ENCODE data around the gene CCDC71. TPM values are rescaled to one million over a fixed set of nuclear protein-coding genes. Genes with fewer than 3 reads are reported as not detected.

Gene CCDC71
- total RNA-seq = 9.2 TPM

DNA sequence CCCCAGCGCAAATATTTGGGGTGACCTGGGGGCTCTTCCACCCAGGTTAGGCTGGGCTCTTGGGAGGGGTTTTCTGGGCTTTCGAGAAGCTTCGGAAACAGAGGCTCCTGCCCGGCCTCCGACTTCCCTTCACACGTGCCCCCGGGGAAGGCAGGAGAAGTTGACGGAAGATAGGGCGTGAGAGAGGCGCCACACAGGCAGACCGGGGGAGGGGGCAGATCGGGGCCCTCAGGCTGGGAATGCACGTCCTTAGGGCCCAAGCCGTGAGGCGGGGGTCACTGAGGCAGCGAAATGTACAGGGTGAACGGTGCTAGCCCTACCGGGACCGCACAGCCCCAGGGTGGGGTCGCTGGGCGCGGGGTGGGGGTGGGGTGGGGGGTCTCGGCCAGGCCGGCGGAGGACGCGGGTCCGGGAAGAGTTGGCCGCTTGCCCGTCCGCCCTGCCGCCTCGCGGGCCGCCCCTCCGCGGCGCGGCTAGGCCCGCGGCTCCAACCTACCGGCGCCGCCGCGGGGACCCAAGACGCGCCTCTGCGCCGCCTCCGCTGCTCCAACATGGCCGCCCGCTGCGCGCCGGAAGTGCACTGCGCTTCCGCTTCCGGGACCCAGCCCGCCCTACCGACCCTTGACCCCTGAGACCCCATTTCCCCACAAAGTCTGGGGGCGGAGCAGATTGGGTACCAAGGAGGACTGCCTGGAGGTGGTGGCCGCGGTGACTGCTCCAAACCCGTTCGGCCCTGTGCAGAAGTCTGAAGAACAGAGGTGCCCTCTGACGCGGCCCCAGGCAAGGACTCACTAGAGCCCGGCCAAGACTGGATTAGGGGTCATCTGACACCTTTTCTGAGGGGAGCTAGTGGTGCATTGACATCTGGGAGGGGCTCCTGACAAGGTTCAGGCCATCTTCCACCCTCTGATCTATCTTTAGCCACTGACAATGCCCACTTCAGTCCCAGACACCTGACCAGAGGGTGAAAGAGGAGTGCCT is at the start of gene CCDC71:
Gene CCDC71 (minus strand): TSS at position 561 of the 981 bp plus-strand sequence. CDS start 2,123 bp downstream, outside the sequence.
- ATAC-seq (peak; percentile 77), DNase-seq (ENCODE audit: low spot score) (peak; percentile 72)

GRCh38 chr3:49213998-49214397 is 47.9 kb upstream of the CCDC71 start:
- ATAC-seq (no peak), DNase-seq (ENCODE audit: low spot score) (no peak)

DNA sequence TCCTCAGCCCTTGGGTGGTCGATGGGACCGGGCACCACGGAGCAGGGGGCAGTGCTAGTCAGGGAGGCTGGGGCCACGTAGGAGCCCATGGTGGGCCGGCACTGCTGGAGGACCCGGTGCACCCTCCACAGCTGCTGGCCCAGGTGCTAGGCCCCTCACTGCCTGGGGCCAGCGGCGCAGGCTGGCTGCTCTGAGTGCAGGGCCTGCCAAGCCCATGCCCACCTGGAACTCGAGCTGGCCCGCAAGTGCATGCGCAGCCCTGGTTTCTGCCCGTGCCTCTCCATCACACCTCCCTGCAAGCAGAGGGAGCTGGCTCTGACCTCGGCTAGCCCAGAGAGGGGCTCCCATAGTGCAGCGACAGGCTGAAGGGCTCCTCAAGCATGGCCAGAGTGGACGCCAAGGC is 47.4 kb upstream of the CCDC71 start:
- no peak for ATAC-seq
- no peak for DNase-seq (ENCODE audit: low spot score)

- no peak for ATAC-seq
- DNase-seq (ENCODE audit: low spot score) = no peak
Measured at GRCh38 chr3:49199900-49200281, 33.8 kb upstream of the CCDC71 start.

GRCh38 chr3:49199239-49199899 is 33.2 kb upstream of the CCDC71 start:
- peak; percentile 84 for ATAC-seq

GRCh38 chr3:49198611-49199230 is 32.6 kb upstream of the CCDC71 start:
- ATAC-seq (no peak), DNase-seq (ENCODE audit: low spot score) (no peak)

More at GRCh38 chr3:49199239-49199899, 33.2 kb upstream of the CCDC71 start:
- DNase-seq (ENCODE audit: low spot score) = peak; percentile 71

DNA sequence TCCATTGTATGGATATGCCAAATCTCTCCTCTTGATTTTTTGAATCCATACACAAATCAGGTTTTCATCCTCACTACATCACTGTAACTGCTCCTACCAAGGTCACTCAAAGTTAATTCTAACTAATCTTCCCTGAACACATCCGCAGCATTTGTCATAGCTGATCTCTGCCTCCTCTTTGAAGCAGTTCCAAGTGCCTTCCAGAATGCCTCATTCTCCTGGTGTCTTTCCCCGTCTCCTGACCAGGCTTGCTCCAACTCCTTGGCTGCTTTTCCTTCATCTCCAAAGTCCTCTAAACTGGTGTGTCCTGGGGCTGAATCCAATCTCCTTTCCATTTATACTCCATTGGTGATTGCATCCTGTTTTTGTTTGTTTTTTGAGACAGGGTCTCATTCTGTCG is 32.0 kb upstream of the CCDC71 start:
- ATAC-seq (no peak), DNase-seq (ENCODE audit: low spot score) (no peak)

GRCh38 chr3:49191741-49192140 is 25.6 kb upstream of the CCDC71 start:
- ATAC-seq = peak; percentile 41
- DNase-seq (ENCODE audit: low spot score) = no peak

DNA sequence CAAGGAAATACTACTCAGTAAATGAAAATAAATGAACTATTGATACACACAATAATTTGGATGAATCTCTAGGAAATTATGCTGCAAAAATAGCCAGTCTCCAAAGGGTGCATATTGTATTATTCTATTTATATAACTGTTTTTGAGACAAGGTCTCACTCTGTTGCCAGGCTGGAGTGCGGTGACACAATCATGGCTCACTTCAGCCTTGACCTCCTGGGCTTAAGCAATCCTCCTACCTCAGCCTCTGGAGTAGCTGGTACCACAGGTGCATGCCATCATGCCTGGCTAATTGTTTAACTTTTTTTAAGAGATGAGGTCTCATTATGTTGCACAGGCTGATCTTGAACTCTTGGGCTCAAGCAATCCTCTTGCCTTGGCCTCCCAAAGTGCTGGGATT is 17.7 kb upstream of the CCDC71 start:
- DNase-seq (ENCODE audit: low spot score) (no peak), ATAC-seq (peak; percentile 41)

- DNase-seq (ENCODE audit: low spot score) (no peak), ATAC-seq (no peak)
Measured at GRCh38 chr3:49182682-49183081, 16.6 kb upstream of the CCDC71 start.

DNA sequence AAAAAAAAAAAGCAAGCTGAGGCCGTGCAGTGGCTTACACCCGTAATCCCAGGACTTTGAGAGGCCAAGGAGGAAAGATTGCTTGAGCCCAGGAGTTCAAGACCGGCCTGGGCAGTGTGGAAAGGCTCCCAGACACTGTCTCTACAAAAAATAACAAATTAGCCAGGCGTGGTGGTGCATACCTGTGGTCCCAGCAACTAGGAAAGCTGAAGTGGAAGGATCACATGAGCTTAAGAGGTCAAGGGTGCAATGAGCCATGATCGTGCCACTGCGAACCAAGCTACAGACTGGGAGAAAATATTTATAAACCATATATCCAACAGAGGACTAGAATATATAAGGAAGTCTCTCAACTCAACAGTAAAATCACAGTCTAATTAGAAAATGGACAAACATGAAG is 15.2 kb upstream of the CCDC71 start:
- no peak for ATAC-seq
- no peak for DNase-seq (ENCODE audit: low spot score)

DNA sequence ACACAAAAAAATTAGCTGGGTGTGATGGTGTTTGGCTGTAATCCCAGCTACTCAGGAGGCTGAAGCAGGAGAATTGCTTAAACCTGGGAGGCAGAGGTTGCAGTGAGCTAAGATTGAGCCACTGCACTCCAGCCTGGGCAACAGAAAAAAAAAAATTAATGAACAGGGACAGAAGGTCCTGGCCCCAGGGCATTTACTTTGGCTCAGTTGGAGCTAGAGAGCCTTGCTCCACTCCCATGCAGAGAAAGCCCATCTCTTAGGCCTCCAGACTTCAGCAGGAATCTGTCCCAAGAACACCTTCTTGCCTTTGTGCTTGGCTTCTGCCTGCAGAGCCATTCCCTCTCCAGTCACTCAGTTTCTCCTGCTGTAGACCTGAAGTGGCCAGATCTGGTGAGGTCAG is 14.0 kb upstream of the CCDC71 start:
- ATAC-seq (no peak), DNase-seq (ENCODE audit: low spot score) (no peak)

GRCh38 chr3:49177073-49177472 is 10.9 kb upstream of the CCDC71 start:
- DNase-seq (ENCODE audit: low spot score) = no peak

GRCh38 chr3:49175530-49175929 is 9.4 kb upstream of the CCDC71 start:
- DNase-seq (ENCODE audit: low spot score) (no peak), ATAC-seq (no peak)

More at GRCh38 chr3:49177073-49177472, 10.9 kb upstream of the CCDC71 start:
- ATAC-seq = no peak

DNA sequence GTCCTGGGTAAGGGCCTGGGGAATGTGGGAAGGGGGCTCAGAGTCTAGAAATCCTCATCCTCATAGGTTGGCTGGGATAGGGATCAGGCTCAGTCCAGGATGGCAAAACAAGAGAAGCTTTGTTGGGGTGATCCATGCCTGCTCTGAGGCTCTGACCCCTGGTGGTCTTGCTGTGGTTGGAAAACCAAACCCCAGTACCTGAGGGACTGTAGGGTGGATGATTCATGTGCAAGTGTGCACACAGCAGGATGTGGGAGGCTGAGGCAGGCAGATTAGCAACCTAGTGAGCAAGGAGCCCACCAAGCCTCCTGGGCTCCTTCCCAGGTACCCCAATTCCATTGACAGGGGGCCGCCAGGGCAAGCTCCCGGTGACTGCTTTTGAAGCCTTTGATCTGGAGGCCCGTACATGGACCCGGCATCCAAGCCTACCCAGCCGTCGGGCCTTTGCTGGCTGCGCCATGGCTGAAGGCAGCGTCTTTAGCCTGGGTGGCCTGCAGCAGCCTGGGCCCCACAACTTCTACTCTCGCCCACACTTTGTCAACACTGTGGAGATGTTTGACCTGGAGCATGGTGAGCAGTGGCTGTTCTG is 8.4 kb upstream of the CCDC71 start:
- DNase-seq (ENCODE audit: low spot score) (no peak), ATAC-seq (no peak)

DNA sequence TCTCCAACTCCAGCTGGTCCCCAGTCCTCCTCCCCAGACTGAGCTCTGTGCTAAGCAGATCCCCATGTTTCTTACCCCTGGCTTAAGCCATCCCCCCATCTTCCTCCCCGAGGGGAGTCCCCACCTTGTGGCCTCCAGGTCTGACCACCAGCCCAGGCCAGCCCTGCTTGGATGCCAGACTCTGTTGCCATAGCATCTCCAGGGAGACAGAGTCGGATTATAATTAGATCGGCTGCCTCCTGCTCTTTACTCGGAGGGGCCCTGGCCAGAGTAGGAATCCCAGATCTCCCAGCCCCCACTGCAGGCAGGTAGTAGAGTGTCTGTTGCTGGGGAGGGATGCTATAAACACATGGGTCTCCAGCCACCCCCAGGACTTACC is 7.7 kb upstream of the CCDC71 start:
- no peak for DNase-seq (ENCODE audit: low spot score)
- ATAC-seq = no peak

DNA sequence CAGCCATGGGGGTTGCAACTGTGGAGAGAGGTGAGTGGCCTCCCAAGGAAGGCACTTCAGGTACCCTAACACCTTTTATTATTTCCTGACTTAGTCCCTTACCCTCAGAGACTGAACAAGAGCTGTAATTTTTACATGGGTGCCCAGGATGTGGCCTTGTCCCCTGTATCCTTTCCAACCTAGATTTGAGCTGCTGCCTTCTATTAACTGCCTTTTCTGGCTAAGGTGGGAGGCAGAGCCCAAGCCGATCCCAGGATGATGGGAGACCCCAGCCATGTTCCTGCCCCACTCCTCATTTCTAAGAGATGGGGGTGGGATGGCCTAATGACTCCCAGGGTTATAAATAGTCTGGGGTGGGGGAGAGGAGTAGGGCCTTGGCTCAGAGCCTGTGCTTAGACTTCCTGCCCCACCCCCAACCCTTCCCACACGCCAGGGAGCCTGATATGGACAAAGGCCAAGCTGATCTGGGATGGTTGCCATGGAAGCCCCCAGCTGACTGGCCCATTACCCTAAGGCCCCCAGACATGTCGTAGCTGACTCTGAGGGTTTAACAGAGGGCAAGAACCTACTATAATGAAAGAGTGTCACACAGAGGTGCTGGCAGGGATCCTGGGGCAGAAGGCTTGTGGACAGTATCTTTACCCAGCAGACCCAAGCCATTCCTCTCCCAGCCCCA is 7.1 kb upstream of the CCDC71 start:
- peak; percentile 5 for ATAC-seq
- peak; percentile 68 for DNase-seq (ENCODE audit: low spot score)

DNA sequence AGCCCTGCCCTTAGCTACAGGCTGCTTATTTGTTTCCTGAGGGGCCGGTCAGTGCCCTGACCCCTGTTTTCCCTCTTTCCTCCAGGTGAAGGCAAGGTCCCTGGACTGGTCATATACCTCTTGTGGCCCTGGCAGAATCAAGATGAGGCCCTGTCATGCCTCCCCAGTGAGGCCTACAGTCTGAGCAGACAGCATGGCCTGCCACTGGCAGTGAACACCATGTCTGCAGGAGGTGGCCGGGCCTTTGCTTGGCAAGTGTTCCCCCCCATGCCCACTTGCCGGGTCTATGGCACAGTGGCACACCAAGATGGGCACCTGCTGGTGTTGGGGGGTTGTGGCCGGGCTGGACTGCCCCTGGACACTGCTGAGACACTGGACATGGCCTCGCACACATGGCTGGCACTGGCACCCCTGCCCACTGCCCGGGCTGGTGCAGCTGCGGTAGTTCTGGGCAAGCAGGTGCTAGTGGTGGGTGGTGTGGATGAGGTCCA is 6.5 kb upstream of the CCDC71 start:
- DNase-seq (ENCODE audit: low spot score) (no peak), ATAC-seq (no peak)

DNA sequence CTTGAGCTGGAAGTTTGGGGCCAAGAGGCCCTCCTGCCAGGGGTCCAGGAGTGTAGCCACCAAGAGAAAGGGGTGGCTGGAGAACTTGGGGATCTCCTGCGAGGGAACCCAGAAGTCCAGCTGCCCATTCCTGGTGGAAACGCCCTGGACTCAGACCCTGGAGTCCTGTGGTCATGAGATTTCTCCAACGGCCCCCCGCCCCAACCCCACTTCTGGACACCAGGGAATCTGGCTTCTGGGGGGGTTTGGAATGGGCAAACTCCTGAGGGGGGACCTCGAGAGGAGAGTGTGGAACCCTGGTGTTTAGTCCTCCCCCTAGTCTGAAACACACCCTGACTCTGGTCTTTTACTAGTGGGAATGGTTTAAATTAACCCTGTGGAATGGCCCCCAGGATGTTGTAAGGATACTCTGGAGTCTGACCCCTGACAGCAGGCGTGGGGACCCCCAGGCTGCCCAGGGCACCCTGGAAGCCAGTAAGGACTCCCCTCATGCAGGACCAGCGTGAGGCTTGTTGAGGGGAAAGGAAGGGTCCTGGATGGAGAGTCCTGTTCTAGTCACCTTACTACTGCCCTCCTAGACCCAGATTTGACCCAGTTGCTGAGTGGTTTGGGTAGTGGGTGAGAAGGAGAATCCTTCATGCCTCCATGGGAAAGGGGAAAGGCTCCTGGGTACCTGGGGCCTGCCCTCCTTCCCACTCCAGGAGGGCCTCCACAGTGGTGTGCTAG is 5.8 kb upstream of the CCDC71 start:
- DNase-seq (ENCODE audit: low spot score) = no peak
- ATAC-seq = no peak

Data from left lobe of liver (tissue), 2 donors.